Left ventricle myocardium inferior (tissue), 1 donor: Measurements from ENCODE around the gene CASS4. TPM values are rescaled to one million over a fixed set of nuclear protein-coding genes. Genes with fewer than 3 reads are reported as not detected.

ENCODE experiments used
- DNase-seq: peaks from one replicate; pipeline ENCODE4 v3.0.0-alpha.2; 2020
- H3K27ac ChIP-seq: fragments of 200-600 bp; replicated peaks from 2 replicates; pipeline ENCODE4 v1.8.0; 2021
- H3K27me3 ChIP-seq: fragments of 200-600 bp; 2 replicates; pipeline ENCODE4 v1.8.0; 2021; ENCODE audit warnings: low read depth
- H3K36me3 ChIP-seq: fragments of 200-600 bp; 2 replicates; pipeline ENCODE4 v1.8.0; 2021
- H3K4me1 ChIP-seq: fragments of 200-600 bp; 2 replicates; pipeline ENCODE4 v1.8.0; 2021
- H3K4me3 ChIP-seq: fragments of 200-600 bp; 2 replicates; pipeline ENCODE4 v1.8.0; 2021; ENCODE audit warnings: mild to moderate bottlenecking, moderate library complexity
- H3K9me3 ChIP-seq: fragments of 200-600 bp; replicated peaks from 2 replicates; pipeline ENCODE4 v1.8.0; 2021
- CTCF ChIP-seq: fragments of 200-600 bp; IDR thresholded peaks from 2 replicates; pipeline ENCODE4 v1.8.0; 2021; ENCODE audit warnings: antibody characterized with exemption, mild to moderate bottlenecking, borderline replicate concordance
- intact Hi-C: fragments of 100-400 bp; cut with micrococcal nuclease; formaldehyde crosslinking; loops from one replicate; pipeline ENCODE4 v1.11.0; 2022
- total RNA-seq: library from RNA; stranded (reverse); fragmentation: NEBNext Ultra II Directional; extraction: Animal tissue kit (Norgen Biotek cat#: 25700); gene quantifications from one replicate; pipeline ENCODE4 v1.2.1, GENCODE V29; 2021
- donor health status: DM: no; HTN: yes; CAD: no; lungs with severe emphysema.

CASS4 gene
- total RNA-seq, 1 donor from 2014 or later = 0.47 TPM

- no peaks in the 10 kb centered on the region for H3K4me1 ChIP-seq
- no peaks in the 10 kb centered on the region for H3K36me3 ChIP-seq
Measured at GRCh38 chr20:56458206-56458821, 46.3 kb downstream of the CASS4 start.

GRCh38 chr20:56460459-56460858 is 48.4 kb downstream of the CASS4 start:
- Histone ChIP-seq H3K36me3 (no peaks in the 10 kb centered on the region), H3K27ac (no peak overlapping the region), H3K4me3 (no peak overlapping the region), H3K27me3 (no peaks in the 10 kb centered on the region), H3K9me3 (no peaks in the 10 kb centered on the region), H3K4me1 (no peaks in the 10 kb centered on the region)
- TF ChIP-seq CTCF = no peak
- DNase-seq = no peak
- intact Hi-C loops = no loop called here

More at GRCh38 chr20:56458206-56458821, 46.3 kb downstream of the CASS4 start:
- Histone ChIP-seq H3K27me3 (no peaks in the 10 kb centered on the region), H3K9me3 (no peaks in the 10 kb centered on the region), H3K4me3 (no peak overlapping the region), H3K27ac (no peak overlapping the region)
- TF ChIP-seq CTCF = no peak
- DNase-seq = no peak
- intact Hi-C loops = no loop called here

- Histone ChIP-seq H3K9me3 (no peaks in the 10 kb centered on the region), H3K4me3 (no peak overlapping the region), H3K27ac (no peak overlapping the region), H3K36me3 (no peaks in the 10 kb centered on the region), H3K27me3 (no peaks in the 10 kb centered on the region), H3K4me1 (no peaks in the 10 kb centered on the region)
- DNase-seq = no peak
- no peak for TF ChIP-seq CTCF
- intact Hi-C loops = no loop called here
Measured at GRCh38 chr20:56461576-56461975, 49.5 kb downstream of the CASS4 start.

GRCh38 chr20:56463428-56463827 is 51.4 kb downstream of the CASS4 start:
- no peaks in the 10 kb centered on the region for H3K9me3 ChIP-seq
- H3K27ac ChIP-seq = no peak overlapping the region
- no peaks in the 10 kb centered on the region for H3K36me3 ChIP-seq
- H3K27me3 ChIP-seq = no peaks in the 10 kb centered on the region
- no peak for DNase-seq
- no peak for TF ChIP-seq CTCF
- no peak overlapping the region for H3K4me3 ChIP-seq
- intact Hi-C loops = no loop called here
- H3K4me1 ChIP-seq = peaks cover 7% of the 10 kb centered on the region

- no peaks in the 10 kb centered on the region for H3K27me3 ChIP-seq
- peaks cover 30% of the 10 kb centered on the region for H3K4me1 ChIP-seq
- no peaks in the 10 kb centered on the region for H3K36me3 ChIP-seq
- H3K4me3 ChIP-seq = no peak overlapping the region
- H3K9me3 ChIP-seq = no peaks in the 10 kb centered on the region
- intact Hi-C loops = loop anchor here (5.0 kb wide), 1 partner anchor 69 kb away; no protein-coding TSS in a partner anchor
- TF ChIP-seq CTCF = no peak
- no peak overlapping the region for H3K27ac ChIP-seq
- no peak for DNase-seq
Measured at GRCh38 chr20:56465997-56466396, 53.9 kb downstream of the CASS4 start.

GRCh38 chr20:56467968-56468315 is 55.9 kb downstream of the CASS4 start:
- intact Hi-C loops = loop anchor here (5.0 kb wide), 1 partner anchor 71 kb away; no protein-coding TSS in a partner anchor
- no peak for TF ChIP-seq CTCF
- DNase-seq = no peak
- no peaks in the 10 kb centered on the region for H3K9me3 ChIP-seq
- peak overlapping the region; percentile 86 for H3K27ac ChIP-seq
- peak overlapping the region; percentile 91 for H3K4me3 ChIP-seq
- peaks cover 30% of the 10 kb centered on the region for H3K4me1 ChIP-seq
- H3K27me3 ChIP-seq = no peaks in the 10 kb centered on the region
- H3K36me3 ChIP-seq = peaks cover 2% of the 10 kb centered on the region
